HG02885 (cell line): ENCODE data around the gene GALNTL6.
"Not testable (repeated sequence)": the region's sequence is repeated elsewhere in the genome, so short reads cannot be mapped to it uniquely, and the experiment has no call there.

ENCODE experiments used
- ATAC-seq: cut with Tn5 transposase; IDR thresholded peaks from one replicate; pipeline ENCODE4 v1.9.1; 2021; ENCODE audit warnings: mild to moderate bottlenecking; ENCODE audit not compliant: unreplicated experiment, poor library complexity

GALNTL6 gene

DNA sequence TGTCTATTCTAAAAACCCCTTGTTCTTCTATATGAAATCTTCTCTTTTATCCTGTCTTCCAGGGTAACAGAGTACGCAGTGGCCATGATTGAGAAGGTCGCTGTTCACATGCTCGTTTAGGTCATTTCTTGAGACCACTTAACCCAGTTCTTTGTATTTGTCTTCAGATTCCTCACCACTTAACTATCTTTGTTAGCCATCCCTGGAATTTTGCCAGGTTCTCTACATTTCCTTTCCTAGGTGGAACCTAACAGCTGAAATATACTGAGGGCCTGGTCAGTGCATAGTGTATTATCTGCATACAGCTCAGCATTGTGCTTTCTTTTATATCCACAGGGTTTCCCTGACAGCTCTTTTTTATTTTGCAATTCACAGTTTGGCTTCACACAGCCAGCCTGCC, 1206.5 kb downstream of the GALNTL6 start:
- ATAC-seq, result no peak

DNA sequence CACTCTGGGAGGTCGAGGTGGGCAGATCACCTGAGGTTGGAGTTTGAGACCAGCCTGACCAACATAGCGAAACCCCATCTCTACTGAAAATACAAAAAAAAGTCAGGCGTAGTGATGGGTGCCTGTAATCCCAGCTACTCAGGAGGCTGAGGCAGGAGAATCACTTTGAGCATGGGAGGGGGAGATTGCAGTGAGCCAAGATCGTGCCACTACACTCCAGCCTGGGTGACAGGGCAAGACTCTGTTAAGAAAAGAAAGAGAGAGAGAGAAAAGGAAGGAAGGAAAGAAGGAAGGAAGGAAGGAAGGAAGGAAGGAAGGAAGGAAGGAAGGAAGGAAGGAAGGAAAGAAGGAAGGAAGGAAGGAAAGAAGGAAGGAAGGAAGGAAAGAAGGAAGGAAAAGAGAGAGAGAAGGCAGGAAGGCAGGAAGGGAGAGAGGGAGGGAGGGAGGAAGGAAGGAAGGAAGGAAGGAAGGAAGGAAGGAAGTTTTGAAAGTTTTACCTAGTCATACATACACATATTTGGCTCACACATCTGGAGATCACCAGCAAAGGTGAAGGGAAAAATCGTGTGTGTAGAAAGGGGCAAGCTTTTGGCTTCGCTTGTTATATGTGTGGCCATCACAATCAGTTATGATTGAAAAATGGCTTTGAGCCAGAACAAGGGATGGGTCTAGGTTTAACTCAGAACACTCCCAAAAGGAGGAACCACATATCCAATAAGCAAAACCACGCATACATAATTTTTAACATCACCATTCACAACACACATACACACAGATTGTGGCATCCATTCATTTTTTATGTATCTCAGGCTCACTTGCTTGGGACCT, 1208.8 kb downstream of the GALNTL6 start:
- not testable (repeated sequence) for ATAC-seq

DNA sequence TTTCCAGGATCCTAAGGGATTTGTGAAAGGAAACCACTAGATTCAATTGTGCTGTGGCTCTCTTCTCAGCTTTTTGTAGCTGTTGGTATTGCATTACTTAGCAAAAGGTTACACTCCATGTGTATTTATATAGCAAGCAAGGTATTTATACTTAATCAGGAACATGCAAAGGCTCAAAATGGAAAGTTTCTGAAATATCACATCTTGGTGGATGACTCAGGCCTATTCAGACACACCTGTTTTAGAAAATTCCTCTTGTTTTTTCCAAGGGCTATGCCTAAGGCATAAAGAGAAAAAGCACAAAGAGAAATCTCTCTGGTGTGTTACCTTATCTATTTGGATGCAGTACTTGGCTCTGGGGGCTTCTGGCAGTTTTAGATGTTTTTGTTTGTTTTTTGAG, 1211.0 kb downstream of the GALNTL6 start:
- ATAC-seq, result no peak

DNA sequence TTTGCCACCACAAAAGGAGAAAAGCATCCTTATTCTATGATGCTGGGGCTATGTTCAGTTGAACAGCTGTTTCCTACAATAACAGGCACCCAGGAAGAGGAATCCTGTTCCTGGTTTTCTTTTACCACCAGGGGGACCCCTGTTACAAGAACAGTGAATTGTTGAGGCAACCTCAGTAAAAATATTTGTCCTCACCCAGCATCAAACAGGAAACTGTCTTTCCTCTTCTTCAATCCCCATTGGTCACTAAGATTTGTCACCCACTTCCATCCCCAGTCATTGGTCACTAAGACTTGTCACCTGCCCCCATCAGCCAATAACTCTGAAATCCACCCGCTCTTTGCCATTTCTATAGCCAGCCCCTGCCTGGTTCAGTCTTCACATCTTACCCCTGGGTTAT, 1211.9 kb downstream of the GALNTL6 start:
- ATAC-seq, result peak; percentile 86

GRCh38 chr4:173037242-173037641, 1224.0 kb downstream of the GALNTL6 start:
- no peak for ATAC-seq

- ATAC-seq, result no peak
These were observed 1225.1 kb downstream of the GALNTL6 start for GRCh38 chr4:173038192-173038896.

- no peak for ATAC-seq
These were observed 1226.7 kb downstream of the GALNTL6 start for GRCh38 chr4:173039617-173040577.

- ATAC-seq, result no peak
These were observed 1228.3 kb downstream of the GALNTL6 start for GRCh38 chr4:173041482-173041881.

- ATAC-seq, result not testable (repeated sequence)
These were observed 1228.9 kb downstream of the GALNTL6 start for GRCh38 chr4:173042139-173042538.

GRCh38 chr4:173044340-173044739, 1231.1 kb downstream of the GALNTL6 start:
- no peak for ATAC-seq

- no peak for ATAC-seq
These were observed 1232.4 kb downstream of the GALNTL6 start for GRCh38 chr4:173045571-173045970.

DNA sequence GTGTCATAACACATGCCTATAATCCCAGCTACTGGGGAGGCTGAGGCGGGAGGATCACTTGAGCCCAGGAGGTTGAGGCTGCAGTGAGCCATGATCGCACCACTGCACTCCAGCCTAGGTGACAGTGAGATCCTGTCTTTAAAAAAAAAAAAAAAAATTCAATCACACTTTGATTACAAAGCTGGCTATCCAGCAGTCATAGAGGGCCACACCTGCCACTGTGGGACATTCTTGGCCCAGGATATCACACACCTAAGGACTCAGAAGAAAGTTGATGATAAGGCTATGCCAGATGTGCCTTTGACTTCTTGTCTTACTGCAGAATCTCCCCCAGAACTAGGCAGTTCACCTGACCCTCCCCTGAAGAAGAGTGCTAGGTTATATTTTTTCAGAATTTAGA, 1232.9 kb downstream of the GALNTL6 start:
- no peak for ATAC-seq

GRCh38 chr4:173046818-173047217, 1233.6 kb downstream of the GALNTL6 start:
- ATAC-seq, result no peak

DNA sequence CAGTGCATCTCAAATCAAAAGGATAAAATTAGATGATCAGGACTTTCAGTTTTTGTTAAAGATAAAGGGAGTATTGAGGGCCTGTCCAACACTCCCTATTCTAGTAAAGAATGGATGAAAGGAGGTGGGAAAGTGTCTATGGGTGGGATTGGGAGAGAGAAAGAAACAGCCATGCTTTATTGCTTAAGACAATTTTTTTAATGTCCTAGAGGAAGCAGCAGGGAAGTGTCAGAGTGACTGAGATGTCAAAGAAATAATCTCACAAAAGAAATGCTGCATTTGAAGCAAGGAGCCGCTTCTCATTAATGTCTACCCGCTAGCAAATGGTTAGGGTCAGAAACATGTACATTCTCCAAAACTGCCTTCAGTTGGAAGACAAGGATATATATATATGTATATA, 1238.0 kb downstream of the GALNTL6 start:
- no peak for ATAC-seq

DNA sequence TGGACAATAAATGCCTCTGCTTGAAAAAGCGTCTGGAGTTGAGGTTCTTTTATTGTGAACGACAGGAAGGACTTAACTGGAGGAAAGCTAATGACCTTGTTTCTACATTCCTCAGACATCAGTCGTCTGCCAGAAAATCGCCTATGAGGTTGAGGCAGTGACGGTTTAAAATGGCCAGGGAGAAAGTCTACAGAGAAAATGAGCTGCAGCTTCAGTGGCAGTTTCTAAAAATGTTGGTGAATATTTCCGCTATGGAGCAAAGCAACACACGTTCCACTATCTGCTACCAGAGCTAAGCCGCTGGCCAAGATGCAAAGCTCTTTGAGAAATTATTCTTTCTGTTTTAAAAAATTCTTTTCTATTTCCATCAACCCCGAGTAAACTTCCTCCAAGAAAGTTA, 1238.5 kb downstream of the GALNTL6 start:
- no peak for ATAC-seq

DNA sequence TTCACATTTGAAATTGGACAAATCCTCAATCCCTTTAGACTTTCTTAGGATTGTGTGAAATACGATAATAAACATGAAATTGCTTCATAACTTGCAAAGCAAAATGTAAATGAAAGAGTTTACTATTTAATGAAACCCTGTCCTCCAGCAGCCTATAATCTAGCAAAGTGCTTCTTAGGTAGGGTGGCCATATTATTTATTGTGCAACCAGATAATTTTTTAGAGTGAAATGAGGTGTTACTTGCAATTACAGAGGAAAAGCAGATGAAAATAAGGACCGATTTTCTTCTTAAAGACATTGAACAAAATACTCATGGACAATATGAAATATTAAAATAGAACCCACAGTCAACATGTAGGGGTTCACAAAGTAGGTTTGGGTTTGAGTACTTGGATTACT, 1239.2 kb downstream of the GALNTL6 start:
- ATAC-seq, result no peak

DNA sequence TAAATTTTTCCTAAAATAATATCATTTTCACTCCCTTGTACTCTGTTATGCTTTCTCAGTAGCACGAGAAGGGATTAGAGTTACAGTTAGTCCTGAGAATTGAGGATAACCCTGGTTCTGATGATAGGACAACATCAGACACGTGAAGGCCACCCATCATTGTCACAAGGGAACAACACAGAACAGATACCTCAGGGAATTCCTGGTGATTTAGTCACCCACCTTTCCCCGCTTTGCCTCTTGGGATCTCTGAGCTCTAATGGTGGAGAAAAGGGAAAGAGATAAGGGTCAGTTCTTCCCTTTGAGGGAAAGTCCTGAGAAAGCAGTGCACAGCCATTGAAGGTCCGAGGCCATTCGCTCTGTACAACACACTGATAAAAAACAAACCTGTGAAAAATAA, 1243.1 kb downstream of the GALNTL6 start:
- no peak for ATAC-seq

DNA sequence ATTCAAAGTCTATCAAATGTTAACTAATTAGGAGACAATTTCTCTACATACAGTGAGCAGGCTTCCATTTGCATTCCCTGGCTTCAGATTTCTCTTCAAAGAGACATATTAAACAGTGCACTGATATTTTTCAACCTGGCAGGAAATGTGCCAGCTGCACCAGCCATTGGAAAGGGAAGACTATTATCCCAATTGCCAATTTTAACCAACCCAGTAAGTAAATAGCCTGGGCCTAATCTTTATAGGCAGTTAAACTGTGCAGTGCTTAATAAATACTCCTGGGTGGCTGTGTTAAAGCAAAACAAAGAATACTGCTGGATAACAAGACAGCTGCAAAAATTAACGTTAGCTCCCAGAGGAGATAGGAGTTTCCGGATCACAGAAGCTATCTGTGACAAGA, 1243.5 kb downstream of the GALNTL6 start:
- no peak for ATAC-seq

- ATAC-seq, result no peak
These were observed 1244.2 kb downstream of the GALNTL6 start for GRCh38 chr4:173057442-173057841.

DNA sequence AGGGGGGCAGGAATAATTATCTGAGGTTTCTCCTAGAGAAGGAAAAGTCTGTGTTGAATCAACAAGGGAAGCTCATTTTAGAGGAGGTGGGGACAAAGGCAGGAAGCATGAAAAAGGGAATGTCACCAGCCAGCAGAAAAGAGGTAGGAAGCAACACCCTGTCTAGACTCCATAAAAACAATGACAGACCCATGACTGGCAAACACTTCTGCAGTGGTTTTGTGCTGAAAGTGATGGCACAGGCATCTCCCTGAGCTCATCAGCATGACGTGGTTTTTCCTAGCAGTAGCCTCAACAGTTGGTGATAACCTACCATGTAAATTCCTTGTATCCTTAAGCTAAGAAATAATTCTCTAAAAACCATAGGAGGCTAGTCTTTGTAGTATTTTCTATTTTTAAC, 1244.7 kb downstream of the GALNTL6 start:
- ATAC-seq, result no peak

DNA sequence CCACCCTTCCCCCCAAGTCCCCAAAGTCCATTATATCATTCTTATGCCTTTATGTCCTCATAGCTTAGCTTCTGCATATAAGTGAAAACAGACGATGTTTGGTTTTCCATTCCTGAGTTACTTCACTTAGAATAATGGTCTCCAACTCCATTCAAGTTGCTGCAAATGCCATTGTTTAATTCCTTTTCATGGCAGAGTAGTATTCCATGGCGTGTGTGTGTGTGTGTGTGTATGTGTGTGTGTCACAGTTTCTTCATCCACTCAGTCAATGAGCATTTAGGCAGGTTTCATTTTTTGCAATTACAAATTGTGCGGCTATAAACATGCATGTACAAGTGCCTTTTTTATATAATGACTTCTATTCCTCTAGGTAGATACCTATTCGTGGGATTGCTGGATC, 1248.0 kb downstream of the GALNTL6 start:
- no peak for ATAC-seq
